ENCODE measurements around the gene HLCS.

HLCS gene

DNA sequence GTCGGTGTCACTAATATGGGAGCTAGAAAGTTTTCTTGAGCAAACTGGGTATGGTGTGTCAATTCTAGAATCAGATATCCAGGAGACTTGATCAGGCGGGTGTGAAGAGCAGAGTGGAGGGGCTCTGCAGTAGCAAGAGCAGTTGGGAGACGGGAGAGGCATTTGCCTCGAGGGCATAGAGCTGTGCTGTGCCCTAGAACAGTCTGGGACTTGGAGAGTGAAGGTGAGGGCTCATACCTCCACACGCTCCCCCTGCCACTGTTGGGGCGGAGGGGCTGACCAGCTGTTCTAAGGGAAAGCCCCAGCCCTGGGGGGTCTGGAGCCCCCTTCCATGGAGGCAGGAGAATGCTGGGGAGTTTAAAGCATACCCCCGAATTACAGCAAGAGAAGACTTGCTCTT lies 233.7 kb downstream of the HLCS start:
- H3K27me3 ChIP-seq (ENCODE audit: low read depth, low read length) = no peaks in the 10 kb centered on the region
- H3K4me2 ChIP-seq (ENCODE audit: low read length) = no peak overlapping the region
- no peaks in the 10 kb centered on the region for H3K36me3 ChIP-seq (replicated peaks; ENCODE audit: low read depth, low read length)

DNA sequence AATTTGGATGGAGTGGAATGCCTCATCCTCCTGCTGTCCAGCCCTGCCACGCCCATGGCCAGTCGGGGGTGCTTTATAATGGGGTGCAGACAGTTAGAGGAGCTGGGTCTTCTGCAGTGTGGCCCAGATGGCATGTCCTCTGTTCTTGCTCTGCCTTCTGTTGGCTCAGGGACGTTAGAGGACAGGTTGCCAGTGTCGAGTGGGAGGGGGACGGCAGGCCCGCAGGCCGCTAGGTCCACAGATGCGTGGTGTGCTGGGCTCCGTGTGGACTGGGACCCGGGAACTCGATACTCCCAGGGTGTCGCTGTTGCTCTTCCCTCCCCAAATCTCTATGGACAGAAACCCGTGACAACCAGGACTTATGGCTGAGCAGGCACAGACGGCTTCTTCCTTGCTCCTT lies 234.3 kb downstream of the HLCS start:
- TF ChIP-seq, protein P1, sequence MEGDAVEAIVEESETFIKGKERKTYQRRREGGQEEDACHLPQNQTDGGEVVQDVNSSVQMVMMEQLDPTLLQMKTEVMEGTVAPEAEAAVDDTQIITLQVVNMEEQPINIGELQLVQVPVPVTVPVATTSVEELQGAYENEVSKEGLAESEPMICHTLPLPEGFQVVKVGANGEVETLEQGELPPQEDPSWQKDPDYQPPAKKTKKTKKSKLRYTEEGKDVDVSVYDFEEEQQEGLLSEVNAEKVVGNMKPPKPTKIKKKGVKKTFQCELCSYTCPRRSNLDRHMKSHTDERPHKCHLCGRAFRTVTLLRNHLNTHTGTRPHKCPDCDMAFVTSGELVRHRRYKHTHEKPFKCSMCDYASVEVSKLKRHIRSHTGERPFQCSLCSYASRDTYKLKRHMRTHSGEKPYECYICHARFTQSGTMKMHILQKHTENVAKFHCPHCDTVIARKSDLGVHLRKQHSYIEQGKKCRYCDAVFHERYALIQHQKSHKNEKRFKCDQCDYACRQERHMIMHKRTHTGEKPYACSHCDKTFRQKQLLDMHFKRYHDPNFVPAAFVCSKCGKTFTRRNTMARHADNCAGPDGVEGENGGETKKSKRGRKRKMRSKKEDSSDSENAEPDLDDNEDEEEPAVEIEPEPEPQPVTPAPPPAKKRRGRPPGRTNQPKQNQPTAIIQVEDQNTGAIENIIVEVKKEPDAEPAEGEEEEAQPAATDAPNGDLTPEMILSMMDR (IDR thresholded peaks at IDR 0.05; ENCODE audit: low read depth, low read length) = no peak
- TF ChIP-seq EZH2phosphoT487 (IDR thresholded peaks at IDR 0.05; ENCODE audit: low read depth) = no peak
- no peaks in the 10 kb centered on the region for H3K36me3 ChIP-seq (replicated peaks; ENCODE audit: low read depth, low read length)
- no peak overlapping the region for H3K27ac ChIP-seq (ENCODE audit: low read length)
- H3K9me3 ChIP-seq (ENCODE audit: insufficient read depth, low read length) = no peaks in the 10 kb centered on the region
- no peaks in the 10 kb centered on the region for H3K79me2 ChIP-seq (ENCODE audit: low read length)
- H3K4me3 ChIP-seq (ENCODE audit: low read length) = no peak overlapping the region
- H3K4me1 ChIP-seq (ENCODE audit: low read length) = no peaks in the 10 kb centered on the region
- no peak overlapping the region for H2AFZ ChIP-seq (ENCODE audit: low read depth, low read length)
- H3K27me3 ChIP-seq (ENCODE audit: low read depth, low read length) = no peaks in the 10 kb centered on the region
- no peak overlapping the region for H3K4me2 ChIP-seq (ENCODE audit: low read length)
- H4K20me1 ChIP-seq (ENCODE audit: insufficient read depth, low read length) = no peaks in the 10 kb centered on the region
- no peak overlapping the region for H3K9ac ChIP-seq (ENCODE audit: low read length)

More for the DNA sequence above, 233.7 kb downstream of the HLCS start:
- Histone ChIP-seq H3K4me3 (ENCODE audit: low read length) (no peak overlapping the region), H3K4me1 (ENCODE audit: low read length) (no peaks in the 10 kb centered on the region), H2AFZ (ENCODE audit: low read depth, low read length) (no peak overlapping the region), H3K9me3 (ENCODE audit: insufficient read depth, low read length) (no peaks in the 10 kb centered on the region), H4K20me1 (ENCODE audit: insufficient read depth, low read length) (no peaks in the 10 kb centered on the region), H3K27ac (ENCODE audit: low read length) (no peak overlapping the region), H3K9ac (ENCODE audit: low read length) (no peak overlapping the region), H3K79me2 (ENCODE audit: low read length) (no peaks in the 10 kb centered on the region)
- TF ChIP-seq, protein P1 (IDR thresholded peaks at IDR 0.05; ENCODE audit: low read depth, low read length) = no peak

DNA sequence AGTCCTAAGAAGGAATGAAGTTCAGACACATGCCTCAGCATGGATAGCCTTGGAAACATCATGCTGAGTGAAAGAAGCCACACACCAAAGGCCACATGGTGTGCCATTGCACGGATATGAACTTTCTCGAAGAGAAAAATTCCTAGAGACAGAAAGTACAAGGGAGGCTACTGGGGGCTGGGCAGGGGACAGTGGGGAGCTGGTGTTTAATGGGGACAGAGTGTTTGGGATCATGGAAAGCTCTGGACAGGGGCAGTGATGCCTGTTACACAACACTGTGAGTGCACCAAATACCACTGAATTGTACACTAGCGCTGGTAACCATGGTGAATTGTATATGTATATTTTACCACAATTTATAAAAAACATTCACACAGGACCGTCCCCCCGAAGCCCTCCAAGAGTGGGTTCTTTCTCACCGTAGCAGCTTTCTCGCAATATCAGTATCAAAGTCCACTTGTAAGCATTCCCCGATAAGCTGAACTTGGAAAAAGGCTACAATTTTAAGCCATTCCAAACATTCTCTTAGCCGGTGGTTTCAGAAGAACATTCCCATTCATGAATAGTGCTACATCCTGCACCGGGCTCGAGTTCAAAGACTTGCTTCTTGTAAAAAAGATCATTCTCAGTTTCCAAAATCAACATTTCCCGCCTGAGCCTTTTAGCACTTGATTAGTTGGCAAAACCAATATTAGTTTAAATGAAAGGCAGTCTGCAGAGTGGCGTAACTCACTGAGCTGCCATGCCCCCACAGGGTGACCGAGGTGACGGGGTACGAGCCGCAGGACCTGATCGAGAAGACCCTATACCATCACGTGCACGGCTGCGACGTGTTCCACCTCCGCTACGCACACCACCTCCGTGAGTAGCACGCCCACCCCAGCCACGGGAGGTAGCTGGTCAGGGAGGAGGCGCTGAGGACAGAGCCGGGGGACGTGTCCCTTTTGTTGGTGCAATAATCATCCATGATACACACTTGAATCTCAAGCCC lies 235.9 kb downstream of the HLCS start:
- Histone ChIP-seq H3K4me2 (ENCODE audit: low read length) (no peak overlapping the region), H2AFZ (ENCODE audit: low read depth, low read length) (no peak overlapping the region), H3K36me3 (replicated peaks; ENCODE audit: low read depth, low read length) (no peaks in the 10 kb centered on the region), H4K20me1 (ENCODE audit: insufficient read depth, low read length) (no peaks in the 10 kb centered on the region), H3K27me3 (ENCODE audit: low read depth, low read length) (no peaks in the 10 kb centered on the region), H3K9me3 (ENCODE audit: insufficient read depth, low read length) (no peaks in the 10 kb centered on the region), H3K4me1 (ENCODE audit: low read length) (no peaks in the 10 kb centered on the region), H3K9ac (ENCODE audit: low read length) (no peak overlapping the region), H3K79me2 (ENCODE audit: low read length) (no peaks in the 10 kb centered on the region), H3K27ac (ENCODE audit: low read length) (no peak overlapping the region), H3K4me3 (ENCODE audit: low read length) (no peak overlapping the region)
- TF ChIP-seq, protein P1 (IDR thresholded peaks at IDR 0.05; ENCODE audit: low read depth, low read length) = no peak
- TF ChIP-seq EZH2phosphoT487 (IDR thresholded peaks at IDR 0.05; ENCODE audit: low read depth) = no peak

DNA sequence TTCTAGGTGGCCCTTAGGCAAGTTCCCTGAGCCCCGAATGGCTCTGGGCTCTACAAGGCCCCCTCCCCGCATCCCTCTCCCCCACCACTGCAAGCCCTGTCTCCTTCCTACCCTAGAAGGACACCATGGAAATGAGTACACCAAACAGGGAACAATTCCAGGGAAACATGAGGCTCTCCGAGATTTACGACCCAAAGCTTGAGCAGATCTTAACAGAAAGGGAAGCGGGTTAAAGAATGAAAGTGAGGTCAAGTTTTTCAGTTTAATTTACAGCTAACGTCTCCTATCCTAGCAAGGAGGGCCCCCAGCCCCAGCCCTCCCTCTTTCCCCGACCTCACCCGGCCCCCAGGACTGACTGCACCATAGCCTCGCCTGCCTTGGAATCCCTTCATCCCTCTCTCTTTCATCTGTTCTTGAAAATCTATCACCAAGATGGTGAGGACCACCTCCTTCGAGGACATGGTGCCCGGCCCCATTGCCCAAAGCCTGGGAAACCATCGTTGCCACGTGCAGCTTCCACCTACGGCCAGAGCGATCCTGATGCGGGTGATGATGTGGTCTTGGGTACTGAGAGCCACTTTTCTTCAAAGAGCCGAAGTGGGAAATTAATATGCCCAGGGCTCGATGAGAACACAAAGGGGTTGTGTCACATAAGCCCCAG lies 237.0 kb downstream of the HLCS start:
- Histone ChIP-seq H4K20me1 (ENCODE audit: insufficient read depth, low read length) (no peaks in the 10 kb centered on the region), H3K36me3 (replicated peaks; ENCODE audit: low read depth, low read length) (no peaks in the 10 kb centered on the region), H3K4me1 (ENCODE audit: low read length) (no peaks in the 10 kb centered on the region), H3K4me2 (ENCODE audit: low read length) (no peak overlapping the region), H3K4me3 (ENCODE audit: low read length) (no peak overlapping the region), H3K27ac (ENCODE audit: low read length) (no peak overlapping the region), H3K9ac (ENCODE audit: low read length) (no peak overlapping the region), H3K79me2 (ENCODE audit: low read length) (no peaks in the 10 kb centered on the region), H2AFZ (ENCODE audit: low read depth, low read length) (no peak overlapping the region), H3K9me3 (ENCODE audit: insufficient read depth, low read length) (no peaks in the 10 kb centered on the region), H3K27me3 (ENCODE audit: low read depth, low read length) (no peaks in the 10 kb centered on the region)
- TF ChIP-seq, protein P1 (IDR thresholded peaks at IDR 0.05; ENCODE audit: low read depth, low read length) = no peak
- TF ChIP-seq EZH2phosphoT487 (IDR thresholded peaks at IDR 0.05; ENCODE audit: low read depth) = no peak

Measured in OCI-LY3 (cell line).